Fibroblast of pulmonary artery (primary cell): Measurements from ENCODE around the gene ZSCAN18.
A peak's percentile ranks its signal among the peaks of the same experiment; 100 is the strongest.

Experiments used
- DNase-seq: peaks from one replicate; pipeline ENCODE4 v3.0.0-alpha.2; 2010; ENCODE audit warnings: low read depth
- H3K4me3 ChIP-seq: replicated peaks from 2 replicates; pipeline ENCODE4 v1.5.1; 2011; ENCODE audit warnings: low read depth, mild to moderate bottlenecking, control low read depth, low read length, moderate library complexity
- TF ChIP-seq, protein P1 (sequence below): IDR thresholded peaks from 2 replicates; pipeline ENCODE4 v1.5.1; 2011; ENCODE audit warnings: mild to moderate bottlenecking, control low read depth, low read length, inconsistent platforms; ENCODE audit errors: missing control alignments

ZSCAN18 gene

DNA sequence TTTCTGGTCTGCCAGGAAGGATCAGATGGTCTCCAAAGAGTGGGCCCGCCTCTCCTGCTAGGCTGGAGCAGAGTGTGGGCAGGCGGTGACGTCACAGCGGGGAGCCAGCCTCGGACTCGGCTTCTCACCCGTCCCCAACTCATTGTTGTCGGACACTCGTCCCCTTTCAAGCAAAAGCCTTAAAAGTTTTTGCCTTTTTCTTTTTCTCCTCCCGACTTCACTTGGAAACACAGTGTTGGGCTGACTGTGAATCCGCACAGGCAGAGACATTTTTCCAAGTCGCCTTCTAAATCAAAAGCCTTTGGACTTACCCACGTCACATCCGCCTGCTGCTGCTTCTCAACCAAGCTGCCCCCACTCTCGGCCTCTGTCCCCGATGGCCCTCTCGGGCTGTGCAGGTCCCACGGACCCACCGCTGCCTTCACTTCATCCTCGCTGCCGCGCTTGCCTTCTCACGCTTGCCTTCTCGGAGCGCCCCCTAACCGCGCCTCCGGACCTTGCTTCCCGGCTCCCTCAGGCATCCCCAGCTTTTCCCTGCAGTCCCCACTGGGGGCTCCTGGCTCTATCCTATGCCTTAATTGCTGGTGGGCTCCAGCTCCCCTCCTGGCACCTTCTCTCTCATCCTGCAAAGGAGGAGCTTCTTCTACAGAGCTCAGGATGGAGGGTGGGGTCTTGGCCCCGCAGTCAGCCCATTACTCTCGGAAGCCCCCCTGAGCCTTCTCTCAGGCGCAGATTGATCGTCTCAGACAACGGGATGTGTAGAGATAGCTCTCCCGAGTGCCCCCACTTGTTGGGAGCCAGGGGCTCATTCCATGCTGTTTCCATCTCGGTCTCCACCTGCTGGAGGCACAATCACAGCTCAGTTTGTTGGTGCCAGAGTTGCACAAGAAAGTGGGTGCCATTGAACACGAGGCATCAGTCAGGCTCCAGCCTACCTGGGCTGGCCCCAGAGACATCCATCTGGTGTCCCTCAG, 42.8 kb downstream of the ZSCAN18 start:
- DNase-seq: peak; percentile 12
- TF ChIP-seq, protein P1, sequence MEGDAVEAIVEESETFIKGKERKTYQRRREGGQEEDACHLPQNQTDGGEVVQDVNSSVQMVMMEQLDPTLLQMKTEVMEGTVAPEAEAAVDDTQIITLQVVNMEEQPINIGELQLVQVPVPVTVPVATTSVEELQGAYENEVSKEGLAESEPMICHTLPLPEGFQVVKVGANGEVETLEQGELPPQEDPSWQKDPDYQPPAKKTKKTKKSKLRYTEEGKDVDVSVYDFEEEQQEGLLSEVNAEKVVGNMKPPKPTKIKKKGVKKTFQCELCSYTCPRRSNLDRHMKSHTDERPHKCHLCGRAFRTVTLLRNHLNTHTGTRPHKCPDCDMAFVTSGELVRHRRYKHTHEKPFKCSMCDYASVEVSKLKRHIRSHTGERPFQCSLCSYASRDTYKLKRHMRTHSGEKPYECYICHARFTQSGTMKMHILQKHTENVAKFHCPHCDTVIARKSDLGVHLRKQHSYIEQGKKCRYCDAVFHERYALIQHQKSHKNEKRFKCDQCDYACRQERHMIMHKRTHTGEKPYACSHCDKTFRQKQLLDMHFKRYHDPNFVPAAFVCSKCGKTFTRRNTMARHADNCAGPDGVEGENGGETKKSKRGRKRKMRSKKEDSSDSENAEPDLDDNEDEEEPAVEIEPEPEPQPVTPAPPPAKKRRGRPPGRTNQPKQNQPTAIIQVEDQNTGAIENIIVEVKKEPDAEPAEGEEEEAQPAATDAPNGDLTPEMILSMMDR: no peak
- peak overlapping the region; percentile 14 for H3K4me3 ChIP-seq

DNA sequence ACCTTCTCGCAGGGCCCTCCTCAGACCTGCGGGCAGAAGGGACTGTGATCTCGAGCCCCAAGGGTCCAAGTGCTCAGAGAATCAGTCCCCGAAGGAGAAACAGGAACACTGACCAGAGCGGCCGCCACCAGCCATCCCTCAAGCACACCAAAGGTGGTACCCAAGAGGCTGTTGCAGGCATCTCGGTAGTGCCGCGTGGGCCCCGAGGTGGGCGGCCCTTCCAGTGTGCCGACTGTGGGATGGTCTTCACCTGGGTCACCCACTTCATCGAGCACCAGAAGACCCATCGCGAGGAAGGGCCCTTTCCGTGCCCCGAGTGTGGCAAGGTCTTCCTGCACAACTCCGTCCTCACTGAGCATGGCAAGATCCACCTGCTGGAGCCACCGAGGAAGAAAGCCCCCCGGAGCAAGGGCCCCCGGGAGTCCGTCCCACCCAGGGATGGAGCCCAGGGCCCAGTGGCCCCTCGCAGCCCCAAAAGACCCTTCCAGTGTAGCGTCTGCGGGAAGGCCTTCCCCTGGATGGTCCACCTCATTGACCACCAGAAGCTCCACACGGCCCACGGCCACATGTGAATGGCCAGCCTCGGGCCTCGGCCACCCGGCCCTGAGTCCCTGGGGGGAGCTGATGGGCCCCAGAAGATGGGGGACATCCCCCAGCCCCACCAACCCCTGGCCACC, 44.4 kb downstream of the ZSCAN18 start:
- TF ChIP-seq, protein P1: no peak
- no peak overlapping the region for H3K4me3 ChIP-seq
- DNase-seq: no peak

DNA sequence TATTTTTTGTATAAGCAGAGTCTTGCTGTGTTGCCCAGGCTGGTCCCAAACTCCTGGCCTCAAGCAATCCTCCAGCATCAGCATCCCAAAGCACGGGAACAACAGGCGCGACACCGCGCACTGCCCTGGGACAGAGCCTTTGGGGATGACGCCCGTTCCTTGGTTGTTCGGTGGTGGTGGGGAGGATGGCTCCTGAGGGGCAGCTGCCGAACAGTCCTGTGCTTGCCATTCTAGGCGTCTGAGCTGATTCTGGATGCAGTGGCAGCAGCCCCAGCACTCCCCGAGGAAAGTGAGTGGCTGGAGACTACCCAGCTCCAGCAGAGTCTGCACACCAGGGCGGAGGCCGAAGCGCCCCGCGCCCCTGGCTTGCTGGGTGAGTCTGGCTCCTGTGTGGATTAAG, 45.8 kb downstream of the ZSCAN18 start:
- no peak for DNase-seq
- no peak overlapping the region for H3K4me3 ChIP-seq
- TF ChIP-seq, protein P1: no peak

GRCh38 chr19:58047672-58048071, 50.4 kb downstream of the ZSCAN18 start:
- no peak overlapping the region for H3K4me3 ChIP-seq
- DNase-seq: no peak

DNA sequence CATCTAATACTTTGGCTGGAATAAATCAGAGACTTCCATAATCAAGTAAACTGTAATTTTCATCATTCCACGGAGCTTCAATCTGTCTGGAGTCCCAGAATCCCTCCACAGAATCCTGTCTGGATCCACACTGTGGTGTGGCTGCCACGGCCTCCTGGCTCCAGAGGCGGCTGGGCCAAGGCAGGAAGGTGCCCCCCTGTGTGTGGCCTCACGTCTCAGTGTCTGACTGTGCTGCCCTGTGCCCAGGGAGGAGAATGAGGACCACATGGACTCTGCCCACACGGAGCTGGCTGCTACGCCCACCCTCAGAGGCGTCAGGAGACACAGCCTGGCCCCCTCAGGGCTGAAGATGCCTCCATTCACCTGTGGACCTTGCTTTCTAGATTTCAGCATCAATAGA, 51.2 kb downstream of the ZSCAN18 start:
- TF ChIP-seq, protein P1: no peak
- no peak overlapping the region for H3K4me3 ChIP-seq
- DNase-seq: no peak

More at GRCh38 chr19:58047672-58048071, 50.4 kb downstream of the ZSCAN18 start:
- TF ChIP-seq, protein P1: no peak

DNA sequence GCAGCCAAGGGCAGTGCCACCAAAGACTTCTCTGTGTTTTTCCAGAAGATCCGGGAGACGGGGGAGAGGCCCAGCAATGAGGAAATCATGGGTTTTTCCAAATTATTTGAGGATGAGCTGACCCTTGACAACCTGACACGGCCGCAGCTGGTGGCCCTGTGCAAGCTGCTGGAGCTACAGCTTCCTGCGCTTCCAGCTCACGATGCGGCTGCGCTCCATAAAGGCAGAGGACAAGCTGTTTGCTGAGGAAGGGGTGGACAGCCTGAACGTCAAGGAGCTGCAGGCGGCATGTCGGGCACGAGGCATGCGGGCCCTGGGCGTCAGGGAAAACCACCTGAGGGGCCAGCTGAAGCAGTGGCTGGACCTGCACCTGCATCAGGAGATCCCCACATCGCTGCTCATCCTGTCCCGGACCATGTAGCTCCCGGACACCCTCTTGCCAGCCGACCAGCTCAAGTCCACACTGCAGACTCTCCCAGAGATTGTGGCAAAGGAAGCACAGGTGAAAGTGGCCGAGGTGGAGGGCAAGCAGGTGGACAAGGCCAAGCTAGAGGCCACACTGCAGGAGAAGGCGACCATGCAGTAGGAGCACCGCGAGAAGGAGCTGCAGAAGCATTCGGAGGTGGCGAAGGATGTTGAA, 52.5 kb downstream of the ZSCAN18 start:
- TF ChIP-seq, protein P1: no peak
- H3K4me3 ChIP-seq: no peak overlapping the region
- DNase-seq: no peak
